Lung (tissue), 12 donors: ENCODE results near the gene NPW. TPM values are rescaled to one million over a fixed set of nuclear protein-coding genes. Genes with fewer than 3 reads are reported as not detected.

Source experiments
- ATAC-seq: fragments of 200-7000 bp; cut with Tn5 transposase; one replicate; pipeline ENCODE4 v1.9.1; 2020; ENCODE audit warnings: moderate number of reproducible peaks; ENCODE audit not compliant: insufficient read depth, low FRiP score
- DNase-seq, 3 donors: peaks; one replicate each; pipeline ENCODE4 v3.0.0-alpha.2; 2013 to 2017
- H3K27ac ChIP-seq, 2 donors: one replicate each; pipeline ENCODE4 v1.5.1; 2013; ENCODE audit warnings: mild to moderate bottlenecking in 2 of 2, moderate library complexity in 2 of 2, control low read depth in 1 of 2, inconsistent platforms in 1 of 2, low read depth in 1 of 2, low read length in 1 of 2
- H3K27me3 ChIP-seq, 3 donors: one replicate each; pipeline ENCODE4 v1.5.1; 2013; ENCODE audit warnings: low read length in 2 of 3; ENCODE audit not compliant: control insufficient read depth in 3 of 3, insufficient read depth in 3 of 3
- H3K36me3 ChIP-seq, 4 donors: one replicate each; pipeline ENCODE4 v1.5.1; 2013; ENCODE audit warnings: low read length in 4 of 4, mild to moderate bottlenecking in 1 of 4, moderate library complexity in 1 of 4; ENCODE audit not compliant: control insufficient read depth in 4 of 4, insufficient read depth in 4 of 4
- H3K4me1 ChIP-seq, 5 donors: one replicate each; pipeline ENCODE4 v1.5.1; 2013; ENCODE audit warnings: low read length in 5 of 5, mild to moderate bottlenecking in 2 of 5, moderate library complexity in 1 of 5; ENCODE audit not compliant: control insufficient read depth in 5 of 5, insufficient read depth in 5 of 5
- H3K4me3 ChIP-seq: one replicate; pipeline ENCODE4 v1.5.1; 2013; ENCODE audit warnings: mild to moderate bottlenecking, control low read depth, moderate library complexity
- H3K9ac ChIP-seq, 2 donors: one replicate each; pipeline ENCODE4 v1.5.1; 2013; ENCODE audit warnings: low read length in 2 of 2, control low read depth in 1 of 2; ENCODE audit not compliant: insufficient read depth in 1 of 2
- H3K9me3 ChIP-seq, 4 donors: one replicate each; pipeline ENCODE4 v1.5.1; 2013; ENCODE audit warnings: low read length in 3 of 4, mild to moderate bottlenecking in 1 of 4, moderate library complexity in 1 of 4; ENCODE audit not compliant: control insufficient read depth in 4 of 4, insufficient read depth in 3 of 4
- WGBS, 2 donors: extraction: QIAGEN DNeasy Blood & Tissue Kit; methylation state at CpG; one replicate each; pipeline ENCODE4 v1.1.7; 2013; 5-methylcytosine and 5-hydroxymethylcytosine counted together
- polyA plus RNA-seq, 2 donors: library from polyadenylated mRNA; stranded (reverse); fragments of 200-250 nt; gene quantifications; one replicate each; pipeline ENCODE4 v1.2.1, GENCODE V29; 2013
- total RNA-seq, 2 donors: library from RNA; depleted of rRNA in 1 of 2; stranded (reverse); fragments of >200 nt in 1 of 2; gene quantifications; one replicate each; pipeline ENCODE4 v1.2.1, GENCODE V29; 2014 to 2021
- TF ChIP-seq, protein P1 (sequence below): IDR thresholded peaks from 2 replicates; pipeline ENCODE4 v1.5.1; 2012; ENCODE audit warnings: mild to moderate bottlenecking; ENCODE audit errors: control extremely low read depth, extremely low read depth
- donor health status: control.
- donor health status: control.
- donor health status: Bipolar disorder and iron deficiency.
- donor health status: healthy.
- donor health status: DM: yes; HTN: yes; CAD: no.

NPW gene
- total and polyA plus RNA-seq, 4 donors, result 0.12 to 1.3 (median 0.53) TPM

DNA sequence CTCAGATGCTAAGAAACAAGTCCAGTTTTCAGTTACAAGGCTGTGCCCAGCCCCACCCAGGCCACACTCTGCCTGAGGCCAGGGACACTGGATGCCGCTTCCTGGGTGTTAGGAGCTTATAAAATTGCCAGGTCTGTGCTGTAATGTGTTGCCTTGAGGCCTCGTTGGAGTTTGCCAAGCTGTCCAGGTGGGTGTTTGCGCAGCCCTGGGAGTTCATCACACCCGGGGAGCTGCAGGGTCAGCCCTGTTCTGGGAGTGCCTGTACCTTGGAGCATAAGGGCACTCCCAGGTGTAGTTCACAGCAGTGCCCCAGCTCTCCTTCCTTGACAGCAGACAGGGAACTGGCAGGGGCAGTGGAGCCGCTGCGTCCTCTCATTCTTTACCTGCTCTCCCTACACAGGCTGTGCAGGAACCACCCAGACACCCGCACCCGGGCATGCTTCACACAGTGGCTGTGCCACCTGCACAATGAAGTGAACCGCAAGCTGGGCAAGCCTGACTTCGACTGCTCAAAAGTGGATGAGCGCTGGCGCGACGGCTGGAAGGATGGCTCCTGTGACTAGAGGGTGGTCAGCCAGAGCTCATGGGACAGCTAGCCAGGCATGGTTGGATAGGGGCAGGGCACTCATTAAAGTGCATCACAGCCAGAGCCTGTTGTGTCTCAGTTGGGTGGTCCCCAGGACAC lies 34.0 kb upstream of the NPW start:
- no peak for ATAC-seq
- 95% methylated on average over 14 of the region's 14 CpGs for WGBS, 2 donors
- Histone ChIP-seq H3K4me1 (peaks cover 0 to 20% (median 7%) of the 10 kb centered on the region in 5 donors), H3K27me3 (peaks cover 0 to 42% (median 41%) of the 10 kb centered on the region in 3 donors), H3K27ac (no peak overlapping the region), H3K36me3 (peaks cover 0 to 15% (median 11%) of the 10 kb centered on the region in 4 donors), H3K9me3 (no peaks in the 10 kb centered on the region), H3K4me3 (no peak overlapping the region), H3K9ac (no peak overlapping the region)
- TF ChIP-seq, protein P1, sequence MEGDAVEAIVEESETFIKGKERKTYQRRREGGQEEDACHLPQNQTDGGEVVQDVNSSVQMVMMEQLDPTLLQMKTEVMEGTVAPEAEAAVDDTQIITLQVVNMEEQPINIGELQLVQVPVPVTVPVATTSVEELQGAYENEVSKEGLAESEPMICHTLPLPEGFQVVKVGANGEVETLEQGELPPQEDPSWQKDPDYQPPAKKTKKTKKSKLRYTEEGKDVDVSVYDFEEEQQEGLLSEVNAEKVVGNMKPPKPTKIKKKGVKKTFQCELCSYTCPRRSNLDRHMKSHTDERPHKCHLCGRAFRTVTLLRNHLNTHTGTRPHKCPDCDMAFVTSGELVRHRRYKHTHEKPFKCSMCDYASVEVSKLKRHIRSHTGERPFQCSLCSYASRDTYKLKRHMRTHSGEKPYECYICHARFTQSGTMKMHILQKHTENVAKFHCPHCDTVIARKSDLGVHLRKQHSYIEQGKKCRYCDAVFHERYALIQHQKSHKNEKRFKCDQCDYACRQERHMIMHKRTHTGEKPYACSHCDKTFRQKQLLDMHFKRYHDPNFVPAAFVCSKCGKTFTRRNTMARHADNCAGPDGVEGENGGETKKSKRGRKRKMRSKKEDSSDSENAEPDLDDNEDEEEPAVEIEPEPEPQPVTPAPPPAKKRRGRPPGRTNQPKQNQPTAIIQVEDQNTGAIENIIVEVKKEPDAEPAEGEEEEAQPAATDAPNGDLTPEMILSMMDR, result no peak
- DNase-seq, result no peak

DNA sequence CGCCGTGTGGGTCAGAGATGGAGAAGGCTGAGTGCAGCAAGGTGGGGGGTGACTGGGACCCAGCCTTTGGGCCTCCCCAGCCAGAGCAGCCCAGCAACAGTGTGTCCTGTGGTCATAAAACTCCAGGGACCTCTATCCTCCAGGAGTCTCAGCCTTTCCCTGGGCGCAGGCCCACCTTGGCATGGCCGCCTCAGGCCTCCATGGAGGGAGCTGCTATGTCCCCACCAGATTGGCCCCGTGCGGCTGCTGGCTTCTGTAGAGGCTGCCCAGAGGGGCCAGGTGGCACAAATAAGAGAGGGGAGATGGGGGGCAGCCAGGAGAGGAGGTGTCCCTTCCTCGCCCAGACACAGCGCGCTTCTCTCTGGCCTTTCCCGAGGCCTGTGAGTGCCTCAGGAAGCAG lies 32.4 kb upstream of the NPW start:
- Histone ChIP-seq H3K4me1 (peaks cover 3 to 24% (median 7%) of the 10 kb centered on the region in 5 donors), H3K36me3 (peaks cover 0 to 15% (median 11%) of the 10 kb centered on the region in 4 donors), H3K27me3 (peaks cover 0 to 38% (median 35%) of the 10 kb centered on the region in 3 donors), H3K9me3 (no peaks in the 10 kb centered on the region), H3K27ac (no peak overlapping the region), H3K4me3 (no peak overlapping the region), H3K9ac (no peak overlapping the region)
- 93 to 95% methylated on average over 10 of the region's 10 CpGs for WGBS, 2 donors
- ATAC-seq (no peak), DNase-seq (no peak)
- TF ChIP-seq, protein P1, result no peak

DNA sequence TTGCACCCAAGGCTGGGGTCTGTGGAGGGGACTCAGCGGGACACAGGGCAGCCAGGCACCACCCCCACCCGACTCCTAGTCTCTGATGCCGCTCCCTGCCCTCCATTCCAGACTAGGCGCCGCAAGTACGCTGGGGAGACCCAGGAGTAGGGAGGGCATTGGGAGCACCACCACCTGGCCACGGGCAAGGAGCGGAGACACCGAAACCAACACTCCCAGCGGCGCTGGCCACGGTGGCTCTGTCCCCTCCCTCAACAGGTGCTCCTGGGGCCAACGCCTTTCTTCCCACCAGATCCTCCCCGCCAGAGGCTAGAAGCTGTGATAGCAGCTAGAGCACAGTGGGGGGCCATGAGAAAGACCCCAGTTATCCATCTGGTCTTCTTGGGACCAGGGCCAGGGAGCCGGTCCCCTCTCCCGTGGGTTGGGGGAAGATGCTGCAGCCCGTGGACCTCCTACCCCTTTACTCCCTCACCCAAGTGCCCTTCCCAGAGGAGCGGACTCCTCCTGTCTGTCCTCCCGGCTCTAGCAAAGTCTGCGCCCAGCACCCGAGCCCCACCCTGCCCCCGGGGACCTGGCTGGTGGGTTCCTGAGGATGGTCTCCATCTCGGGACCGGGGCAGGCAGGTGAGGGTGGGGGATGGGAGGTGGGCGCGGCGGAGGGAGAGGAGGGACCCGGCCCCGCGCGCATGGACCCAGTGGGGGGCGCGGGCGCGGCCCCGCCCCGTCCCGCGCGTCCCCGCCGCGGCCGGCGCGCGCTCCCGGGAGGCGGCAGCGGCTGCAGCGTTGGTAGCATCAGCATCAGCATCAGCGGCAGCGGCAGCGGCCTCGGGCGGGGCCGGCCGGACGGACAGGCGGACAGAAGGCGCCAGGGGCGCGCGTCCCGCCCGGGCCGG lies 30.1 kb upstream of the NPW start, which contains the start of gene SYNGR3:
SYNGR3 (plus strand) TSS at position 762 of the 892 bp plus-strand sequence. CDS start 133 bp downstream, outside the sequence.
- ATAC-seq, result no peak
- peaks cover 3 to 19% (median 7%) of the 10 kb centered on the region in 5 donors for H3K4me1 ChIP-seq
- H3K27ac ChIP-seq, result no peak within 1 kb of the TSS
- TF ChIP-seq, protein P1, result no peak
- H3K9ac ChIP-seq, result no peak within 1 kb of the TSS
- H3K27me3 ChIP-seq, result peaks cover 0 to 30% (median 27%) of the 10 kb centered on the region in 3 donors
- peaks cover 0 to 15% (median 11%) of the 10 kb centered on the region in 4 donors for H3K36me3 ChIP-seq
- WGBS, 2 donors, result 7 to 12% methylated on average over 33 to 67 of the region's 67 CpGs
- no peak for DNase-seq
- H3K4me3 ChIP-seq, result no peak within 1 kb of the TSS
- H3K9me3 ChIP-seq, result no peaks in the 10 kb centered on the region
